ENCODE measurements around the gene MYO18A.
"Not testable (repeated sequence)": the region's sequence is repeated elsewhere in the genome, so short reads cannot be mapped to it uniquely, and the experiment has no call there.

- TF ChIP-seq SMC3 (IDR thresholded peaks at IDR 0.05; ENCODE audit: low read depth, low read length); CTCF (conservative IDR thresholded peaks at IDR 0.05; ENCODE audit: low read depth, low read length); RCOR1 (IDR thresholded peaks at IDR 0.05; ENCODE audit: insufficient replicate concordance, low read length); POLR2A (IDR thresholded peaks at IDR 0.05; ENCODE audit: low read depth, low read length); FOS (IDR thresholded peaks at IDR 0.05; ENCODE audit: low read depth, low read length); NFE2L2 (IDR thresholded peaks at IDR 0.05; ENCODE audit: low read depth, low read length); MAZ (IDR thresholded peaks at IDR 0.05; ENCODE audit: borderline replicate concordance, low read depth, low read length); CHD1 (IDR thresholded peaks at IDR 0.05; ENCODE audit: low read depth, low read length); RAD21 (IDR thresholded peaks at IDR 0.05; ENCODE audit: low read length); RFX5 (IDR thresholded peaks at IDR 0.05; ENCODE audit: low read depth, low read length): not testable (repeated sequence)
Observed at GRCh38 chr17:29088782-29089181, 91.4 kb downstream of the MYO18A start.

Data from IMR-90 (cell line).